GM18498 (cell line): ENCODE results near the gene BEST4.
"Not testable (repeated sequence)": the region's sequence is repeated elsewhere in the genome, so short reads cannot be mapped to it uniquely, and the experiment has no call there.

ENCODE experiments used
- ATAC-seq: cut with Tn5 transposase; IDR thresholded peaks from one replicate; pipeline ENCODE4 v1.9.1; 2021; ENCODE audit warnings: mild to moderate bottlenecking, moderate library complexity; ENCODE audit not compliant: unreplicated experiment

The BEST4 gene

GRCh38 chr1:44803062-44803311 is 15.0 kb upstream of the BEST4 start:
- no peak for ATAC-seq

GRCh38 chr1:44802306-44803061 is 14.5 kb upstream of the BEST4 start:
- ATAC-seq, result no peak

- no peak for ATAC-seq
These were observed 13.7 kb upstream of the BEST4 start for GRCh38 chr1:44801491-44802305.

GRCh38 chr1:44799770-44800584 is 12.0 kb upstream of the BEST4 start, which contains the start of gene PLK3:
PLK3 (plus strand) TSS chr1:44800377; CDS start chr1:44800464, 87 bp downstream.
- peak; percentile 85 for ATAC-seq

- ATAC-seq, result no peak
These were observed 10.8 kb upstream of the BEST4 start for GRCh38 chr1:44798481-44799365.

GRCh38 chr1:44797886-44798285 is 9.9 kb upstream of the BEST4 start:
- not testable (repeated sequence) for ATAC-seq

GRCh38 chr1:44792736-44793502 is 4.9 kb upstream of the BEST4 start:
- ATAC-seq, result no peak

GRCh38 chr1:44790968-44791801 is 3.2 kb upstream of the BEST4 start:
- no peak for ATAC-seq

GRCh38 chr1:44787506-44787905 is 464 bp downstream of the BEST4 start:
- ATAC-seq, result no peak

GRCh38 chr1:44786841-44787426 is 1.0 kb downstream of the BEST4 start:
- no peak for ATAC-seq

- ATAC-seq, result peak; percentile 55
These were observed 1.7 kb downstream of the BEST4 start for GRCh38 chr1:44786138-44786840.

- ATAC-seq, result no peak
These were observed 2.4 kb downstream of the BEST4 start for GRCh38 chr1:44785501-44786137.

- no peak for ATAC-seq
These were observed 3.0 kb downstream of the BEST4 start for GRCh38 chr1:44785029-44785380.

GRCh38 chr1:44784094-44785028 is 3.6 kb downstream of the BEST4 start:
- no peak for ATAC-seq

- no peak for ATAC-seq
These were observed 4.3 kb downstream of the BEST4 start for GRCh38 chr1:44783697-44784093.

GRCh38 chr1:44780583-44781121 is 7.3 kb downstream of the BEST4 start:
- ATAC-seq, result no peak
